CD4-positive, alpha-beta T cell (primary cell): ENCODE data around the gene PLCB2. TPM values are rescaled to one million over a fixed set of nuclear protein-coding genes. Genes with fewer than 3 reads are reported as not detected.

Experiments used
- ATAC-seq: fragments of 200-7000 bp; cut with Tn5 transposase; one replicate; pipeline ENCODE4 v1.10.0; 2022; ENCODE audit warnings: mild to moderate bottlenecking; ENCODE audit not compliant: poor library complexity
- CTCF ChIA-PET: fragments of 350-600 bp; sonication (Branson Sonifier 250); formaldehyde crosslinking; loops from one replicate; lab custom pipeline; 2021; ENCODE audit warnings: antibody characterized with exemption, inconsistent platforms; lab: Charles Lee
- POLR2A ChIA-PET: fragments of 350-600 bp; sonication (Branson Sonifier 250); formaldehyde crosslinking; loops from one replicate; lab custom pipeline; 2021; ENCODE audit warnings: antibody characterized with exemption, inconsistent platforms; lab: Charles Lee
- DNase-seq, 14 experiments: peaks; one replicate each; pipeline ENCODE4 v3.0.0-alpha.2; 2013 to 2020; ENCODE audit warnings: mixed read lengths in 2 of 14
- H3K27ac ChIP-seq, 2 donors: one replicate each; pipeline versions ENCODE4 v1.5.1 to v1.7.0; 2013; ENCODE audit warnings: low read length in 2 of 2, low read depth in 1 of 2, mild to moderate bottlenecking in 1 of 2
- H3K27me3 ChIP-seq, 2 experiments: 1 replicate in 1 of 2; 2 replicates in 1 of 2; pipeline versions ENCODE4 v1.6.1 to v1.7.0; 2013; ENCODE audit warnings: low read length in 2 of 2, control low read depth in 1 of 2, mild to moderate bottlenecking in 1 of 2, moderate library complexity in 1 of 2; ENCODE audit not compliant: insufficient read depth in 2 of 2, control insufficient read depth in 1 of 2
- H3K36me3 ChIP-seq: one replicate; pipeline ENCODE4 v1.6.1; 2013; ENCODE audit warnings: low read length, control low read depth; ENCODE audit not compliant: insufficient read depth
- H3K4me1 ChIP-seq: one replicate; pipeline ENCODE4 v1.6.1; 2013; ENCODE audit warnings: low read length, control low read depth; ENCODE audit not compliant: insufficient read depth
- H3K4me3 ChIP-seq: one replicate; pipeline ENCODE4 v1.5.1; 2013; ENCODE audit warnings: mild to moderate bottlenecking, low read length, moderate library complexity
- H3K9me3 ChIP-seq, 2 experiments: 1 replicate in 1 of 2; 2 replicates in 1 of 2; pipeline versions ENCODE4 v1.6.1 to v1.7.0; 2013; ENCODE audit warnings: low read length in 2 of 2, mild to moderate bottlenecking in 2 of 2, control low read depth in 1 of 2, moderate library complexity in 1 of 2; ENCODE audit not compliant: control insufficient read depth in 1 of 2, insufficient read depth in 1 of 2
- H3K27ac Mint-ChIP-seq: one replicate; pipeline ENCODE4 v1.8.0; 2020; ENCODE audit warnings: mixed read lengths
- H3K27me3 Mint-ChIP-seq: one replicate; pipeline ENCODE4 v1.8.0; 2021; ENCODE audit warnings: mixed read lengths
- H3K36me3 Mint-ChIP-seq: one replicate; pipeline ENCODE4 v1.8.0; 2021; ENCODE audit warnings: low read depth, mixed read lengths
- H3K4me1 Mint-ChIP-seq: one replicate; pipeline ENCODE4 v1.8.0; 2021; ENCODE audit warnings: low read depth, mixed read lengths
- H3K4me3 Mint-ChIP-seq: one replicate; pipeline ENCODE4 v1.8.0; 2020; ENCODE audit warnings: mild to moderate bottlenecking, mixed read lengths
- H3K9me3 Mint-ChIP-seq: one replicate; pipeline ENCODE4 v1.8.0; 2020; ENCODE audit warnings: mixed read lengths
- intact Hi-C, 2 experiments: fragments of 100-400 bp; cut with DNase I in 1 of 2; cut with micrococcal nuclease in 1 of 2; formaldehyde crosslinking; loops; one replicate each; pipeline versions ENCODE4 v1.15.1 to v1.9.0; 2023 to 2025; cut with DNase I, micrococcal nuclease
- total RNA-seq, 174 experiments: library from RNA in 2 of 174; stranded (reverse) in 2 of 174; gene quantifications; one replicate each; pipeline ENCODE4 v1.2.3 and lab custom pipeline; 2021 to 2026
- TF ChIP-seq, protein P1 (sequence below): fragments of 200-600 bp; IDR thresholded peaks from one replicate; pipeline ENCODE4 v1.8.0; 2022; ENCODE audit warnings: antibody characterized with exemption, mild to moderate bottlenecking

The PLCB2 gene
- total RNA-seq, 2 experiments from 2014 or later: 206 to 222 TPM

GRCh38 chr15:40314723-40315276, 7.1 kb upstream of the PLCB2 start:
- CTCF ChIA-PET: interaction anchor here (0.9 to 1.4 kb wide), 2 partner anchors 8 to 36 kb away, joined by 3 to 4 read pairs; partner anchors contain the start of gene INAFM2
- POLR2A ChIA-PET: interaction anchor here (0.6 kb wide), 1 partner anchor 88 kb away, joined by 3 read pairs; no protein-coding TSS in a partner anchor
- TF ChIP-seq, protein P1, sequence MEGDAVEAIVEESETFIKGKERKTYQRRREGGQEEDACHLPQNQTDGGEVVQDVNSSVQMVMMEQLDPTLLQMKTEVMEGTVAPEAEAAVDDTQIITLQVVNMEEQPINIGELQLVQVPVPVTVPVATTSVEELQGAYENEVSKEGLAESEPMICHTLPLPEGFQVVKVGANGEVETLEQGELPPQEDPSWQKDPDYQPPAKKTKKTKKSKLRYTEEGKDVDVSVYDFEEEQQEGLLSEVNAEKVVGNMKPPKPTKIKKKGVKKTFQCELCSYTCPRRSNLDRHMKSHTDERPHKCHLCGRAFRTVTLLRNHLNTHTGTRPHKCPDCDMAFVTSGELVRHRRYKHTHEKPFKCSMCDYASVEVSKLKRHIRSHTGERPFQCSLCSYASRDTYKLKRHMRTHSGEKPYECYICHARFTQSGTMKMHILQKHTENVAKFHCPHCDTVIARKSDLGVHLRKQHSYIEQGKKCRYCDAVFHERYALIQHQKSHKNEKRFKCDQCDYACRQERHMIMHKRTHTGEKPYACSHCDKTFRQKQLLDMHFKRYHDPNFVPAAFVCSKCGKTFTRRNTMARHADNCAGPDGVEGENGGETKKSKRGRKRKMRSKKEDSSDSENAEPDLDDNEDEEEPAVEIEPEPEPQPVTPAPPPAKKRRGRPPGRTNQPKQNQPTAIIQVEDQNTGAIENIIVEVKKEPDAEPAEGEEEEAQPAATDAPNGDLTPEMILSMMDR: no peak

GRCh38 chr15:40313531-40314398, 6.0 kb upstream of the PLCB2 start:
- H3K27ac ChIP-seq: no peak overlapping the region
- peak; percentile 67 for ATAC-seq
- H3K4me3 ChIP-seq: no peak overlapping the region
- Mint-ChIP-seq H3K27ac (no peak overlapping the region), H3K36me3 (peaks cover 2% of the 10 kb centered on the region), H3K4me1 (peaks cover 30% of the 10 kb centered on the region), H3K27me3 (no peaks in the 10 kb centered on the region), H3K9me3 (no peaks in the 10 kb centered on the region), H3K4me3 (peak overlapping the region; percentile 50)
- intact Hi-C loops: no loop called here
- H3K4me1 ChIP-seq: peaks cover 36% of the 10 kb centered on the region
- TF ChIP-seq, protein P1: no peak
- H3K9me3 ChIP-seq: no peaks in the 10 kb centered on the region
- H3K27me3 ChIP-seq: no peaks in the 10 kb centered on the region
- ChIA-PET POLR2A (interaction anchor here (0.7 kb wide), 2 partner anchors 9 to 63 kb away, joined by 3 read pairs; no protein-coding TSS in a partner anchor), CTCF (interaction anchor here (1.3 to 4.5 kb wide), 3 partner anchors 9 to 39 kb away, joined by 4 to 14 read pairs (median 4); partner anchors contain the start of gene INAFM2)
- DNase-seq: peak in 7 of 14 experiments; percentile 23 to 84 (median 67)
- no peaks in the 10 kb centered on the region for H3K36me3 ChIP-seq

More at GRCh38 chr15:40314723-40315276, 7.1 kb upstream of the PLCB2 start:
- Mint-ChIP-seq H3K27ac (no peak overlapping the region), H3K9me3 (no peaks in the 10 kb centered on the region), H3K4me1 (peaks cover 20% of the 10 kb centered on the region), H3K4me3 (no peak overlapping the region), H3K36me3 (no peaks in the 10 kb centered on the region), H3K27me3 (no peaks in the 10 kb centered on the region)
- no peak for DNase-seq
- no peaks in the 10 kb centered on the region for H3K36me3 ChIP-seq
- H3K27ac ChIP-seq: no peak overlapping the region
- ATAC-seq: no peak
- no peaks in the 10 kb centered on the region for H3K9me3 ChIP-seq
- no peaks in the 10 kb centered on the region for H3K27me3 ChIP-seq
- no peak overlapping the region for H3K4me3 ChIP-seq
- intact Hi-C loops: no loop called here
- H3K4me1 ChIP-seq: peaks cover 25% of the 10 kb centered on the region

DNA sequence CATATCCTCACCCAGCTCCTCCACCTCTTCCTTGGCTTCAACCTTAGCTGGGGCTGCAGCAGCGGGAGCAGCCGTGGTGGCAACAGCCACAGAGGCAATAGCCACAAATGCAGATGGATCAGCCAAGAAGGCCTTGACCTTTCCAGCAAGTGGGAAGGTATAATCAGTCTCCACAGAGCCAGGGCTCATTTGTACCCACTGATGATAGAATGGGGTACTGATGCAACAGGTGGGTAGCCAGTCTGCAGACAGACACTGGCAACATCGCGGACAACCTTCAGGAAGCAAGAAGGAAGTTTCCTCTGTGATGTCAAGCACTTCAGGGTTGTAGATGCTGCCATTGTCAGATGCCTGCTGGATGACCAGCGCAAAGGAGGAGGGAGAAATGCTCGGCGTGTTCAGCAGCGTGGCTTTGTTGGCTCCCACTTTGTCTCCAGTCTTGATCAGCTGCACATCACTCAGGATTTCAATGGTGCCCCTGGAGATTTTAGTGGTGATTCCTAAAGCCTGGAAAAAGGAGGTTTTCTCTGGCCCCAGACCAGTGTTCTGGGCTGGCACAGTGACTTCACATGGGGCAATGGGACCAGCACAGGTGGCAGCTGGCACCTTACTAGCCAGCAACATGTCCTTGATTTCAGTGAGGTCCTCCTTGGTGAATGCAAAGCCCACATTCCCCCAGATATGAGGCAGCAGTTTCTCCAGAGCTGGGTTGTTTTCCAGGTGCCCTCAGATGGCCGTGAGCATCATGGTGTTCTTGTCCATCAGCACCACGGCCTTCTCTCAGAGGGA, 4.8 kb upstream of the PLCB2 start:
- H3K36me3 ChIP-seq: no peaks in the 10 kb centered on the region
- H3K4me1 ChIP-seq: peaks cover 40% of the 10 kb centered on the region
- CTCF ChIA-PET: interaction anchor here (1.3 to 6.4 kb wide), 3 partner anchors 26 to 38 kb away, joined by 4 to 45 read pairs (median 14); no protein-coding TSS in a partner anchor
- no peaks in the 10 kb centered on the region for H3K27me3 ChIP-seq
- no peak for DNase-seq
- POLR2A ChIA-PET: no interaction called here
- no peaks in the 10 kb centered on the region for H3K9me3 ChIP-seq
- Mint-ChIP-seq H3K27me3 (no peaks in the 10 kb centered on the region), H3K27ac (no peak overlapping the region), H3K4me3 (no peak overlapping the region), H3K36me3 (peaks cover 11% of the 10 kb centered on the region), H3K4me1 (peaks cover 35% of the 10 kb centered on the region), H3K9me3 (no peaks in the 10 kb centered on the region)
- no peak for ATAC-seq
- H3K4me3 ChIP-seq: no peak overlapping the region
- TF ChIP-seq, protein P1: no peak
- no peak overlapping the region for H3K27ac ChIP-seq
- intact Hi-C loops: no loop called here
